ENCODE measurements around the gene CPNE9. TPM values are rescaled to one million over a fixed set of nuclear protein-coding genes. Genes with fewer than 3 reads are reported as not detected.

CPNE9 gene
- total and polyA plus RNA-seq, 2 of the 13 experiments (the other 11 are each of a cell fraction or from before 2014, with no cell fraction given) = 0.20 TPM; not detected in 1

- no peak for TF ChIP-seq ZBTB26 (CRISPR knock-in tag; IDR thresholded peaks at IDR 0.05; ENCODE audit: borderline replicate concordance)
- TF ChIP-seq ZNF232 (CRISPR knock-in tag; IDR thresholded peaks at IDR 0.05; ENCODE audit: borderline replicate concordance) = no peak; the same call in 1 of the 2 replicates
- TF ChIP-seq ZNF749 (CRISPR knock-in tag; IDR thresholded peaks at IDR 0.05; ENCODE audit: borderline replicate concordance) = no peak
- TF ChIP-seq ZBTB34 (CRISPR knock-in tag; IDR thresholded peaks at IDR 0.05) = peak; percentile 60; the same call in 1 of the 2 replicates
- TF ChIP-seq GRHL1 (CRISPR knock-in tag; conservative IDR thresholded peaks at IDR 0.05) = no peak
- peak; percentile 25; the same call in 1 of the 2 replicates for TF ChIP-seq SALL2 (CRISPR knock-in tag; IDR thresholded peaks at IDR 0.05)
- TF ChIP-seq ELF4 (CRISPR knock-in tag; IDR thresholded peaks at IDR 0.05; ENCODE audit: borderline replicate concordance) = no peak
- TF ChIP-seq ZNF552 (CRISPR knock-in tag; IDR thresholded peaks at IDR 0.05; ENCODE audit: borderline replicate concordance) = no peak; the same call in 1 of the 2 replicates
- TF ChIP-seq TMF1 (CRISPR knock-in tag; IDR thresholded peaks at IDR 0.05; ENCODE audit: low read depth) = no peak
- TF ChIP-seq ZNF441 (CRISPR knock-in tag; IDR thresholded peaks at IDR 0.05; ENCODE audit: borderline replicate concordance) = peak; percentile 90
- no peak for TF ChIP-seq KDM3A (CRISPR knock-in tag; IDR thresholded peaks at IDR 0.05; ENCODE audit: low read depth)
- no peak for TF ChIP-seq RCOR2 (CRISPR knock-in tag; IDR thresholded peaks at IDR 0.05)
- no peak for TF ChIP-seq ZNF496 (CRISPR knock-in tag; IDR thresholded peaks at IDR 0.05; ENCODE audit: insufficient replicate concordance)
- no peak; the same call in 1 of the 2 replicates for TF ChIP-seq FOXC1 (CRISPR knock-in tag; IDR thresholded peaks at IDR 0.05; ENCODE audit: borderline replicate concordance)
- no peak for TF ChIP-seq HMGA1 (CRISPR knock-in tag; conservative IDR thresholded peaks at IDR 0.05)
- no peak for TF ChIP-seq PAF1 (CRISPR knock-in tag; IDR thresholded peaks at IDR 0.05)
- TF ChIP-seq GLMP (CRISPR knock-in tag; IDR thresholded peaks at IDR 0.05; ENCODE audit: borderline replicate concordance) = no peak
- no peak for TF ChIP-seq ZNF263 (CRISPR knock-in tag; IDR thresholded peaks at IDR 0.05)
- no peak for TF ChIP-seq ZMAT5 (CRISPR knock-in tag; IDR thresholded peaks at IDR 0.05; ENCODE audit: borderline replicate concordance, low read depth)
- no peak for TF ChIP-seq ZNF841 (CRISPR knock-in tag; IDR thresholded peaks at IDR 0.05; ENCODE audit: borderline replicate concordance)
Measured at GRCh38 chr3:9749645-9750555, 46.3 kb downstream of the CPNE9 start, which contains the start of gene OGG1 (continued).

Data from HepG2 (cell line).